IMR-90 (cell line): ENCODE results near the gene PLD5. TPM values are rescaled to one million over a fixed set of nuclear protein-coding genes. Genes with fewer than 3 reads are reported as not detected.

Source experiments
- ATAC-seq: fragments of 200-7000 bp; cut with Tn5 transposase; 2 replicates; pipeline ENCODE4 v1.9.1; 2020; ENCODE audit warnings: low read depth, mild to moderate bottlenecking, moderate library complexity
- BruUV-seq: library from RNA; stranded (reverse); fragments of 400-500 nt; replicated peaks from 2 replicates; lab custom pipeline; 2021; lab: Mats Ljungman, UMichigan
- CTCF ChIA-PET: fragments of 300-600 bp; formaldehyde crosslinking; extraction: SDS; loops from one replicate; lab custom pipeline; 2021; ENCODE audit warnings: antibody characterized with exemption; lab: Yijun Ruan, JAX
- POLR2A ChIA-PET: fragments of 300-600 bp; sonication (Branson Sonifier 250); formaldehyde crosslinking; loops from one replicate; lab custom pipeline; 2022; ENCODE audit warnings: antibody characterized with exemption; ENCODE audit not compliant: unreplicated experiment; lab: Charles Lee
- DNase-seq: peaks from one replicate; pipeline ENCODE4 v3.0.0; 2013
- H2AFZ ChIP-seq: replicated peaks from 2 replicates; pipeline ENCODE3; 2013; ENCODE audit warnings: low read length, mild to moderate bottlenecking; ENCODE audit not compliant: poor library complexity
- H2AK5ac ChIP-seq: 2 replicates; pipeline ENCODE4 v1.6.1; 2013; ENCODE audit warnings: low read depth, low read length, inconsistent platforms
- H2AK9ac ChIP-seq: replicated peaks from 2 replicates; pipeline ENCODE3; 2013; ENCODE audit warnings: mild to moderate bottlenecking, low read depth, low read length, moderate library complexity; ENCODE audit not compliant: poor library complexity
- H2BK120ac ChIP-seq: 2 replicates; pipeline ENCODE4 v1.6.1; 2013; ENCODE audit warnings: low read depth, low read length, inconsistent platforms
- H2BK15ac ChIP-seq: 3 replicates; pipeline ENCODE4 v1.6.1; 2013; ENCODE audit warnings: low read depth, low read length, inconsistent platforms
- H2BK20ac ChIP-seq: 2 replicates; pipeline ENCODE4 v1.6.1; 2013; ENCODE audit warnings: low read depth, mild to moderate bottlenecking, inconsistent platforms, low read length, moderate library complexity
- H2BK5ac ChIP-seq: 2 replicates; pipeline ENCODE4 v1.6.1; 2013; ENCODE audit warnings: mild to moderate bottlenecking, low read depth, low read length, inconsistent platforms; ENCODE audit not compliant: poor library complexity, severe bottlenecking
- H3K14ac ChIP-seq: replicated peaks from 2 replicates; pipeline ENCODE4 v1.6.1; 2013; ENCODE audit warnings: low read depth, low read length, inconsistent platforms
- H3K18ac ChIP-seq: 2 replicates; pipeline ENCODE4 v1.6.1; 2013; ENCODE audit warnings: low read depth, low read length, control low read depth
- H3K23ac ChIP-seq: 2 replicates; pipeline ENCODE4 v1.6.1; 2013; ENCODE audit warnings: low read depth, low read length, inconsistent platforms
- H3K27ac ChIP-seq: 2 replicates; pipeline ENCODE4 v1.5.1; 2013; ENCODE audit warnings: mild to moderate bottlenecking, control low read depth, low read length; ENCODE audit not compliant: insufficient read depth
- H3K27me3 ChIP-seq: 2 replicates; pipeline ENCODE4 v1.6.1; 2013; ENCODE audit warnings: low read length; ENCODE audit not compliant: control insufficient read depth, insufficient read depth
- H3K36me3 ChIP-seq: 2 replicates; pipeline ENCODE4 v1.6.1; 2013; ENCODE audit warnings: low read length, mixed read lengths; ENCODE audit not compliant: control insufficient read depth, insufficient read depth
- H3K4ac ChIP-seq: 2 replicates; pipeline ENCODE4 v1.6.1; 2013; ENCODE audit warnings: low read depth, low read length, inconsistent platforms
- H3K4me1 ChIP-seq: 2 replicates; pipeline ENCODE4 v1.6.1; 2013; ENCODE audit warnings: low read length, mixed read lengths; ENCODE audit not compliant: control insufficient read depth, insufficient read depth
- H3K4me2 ChIP-seq: 2 replicates; pipeline ENCODE4 v1.6.1; 2013; ENCODE audit warnings: low read depth, mild to moderate bottlenecking, control low read depth, low read length, moderate library complexity
- H3K4me3 ChIP-seq: 2 replicates; pipeline ENCODE4 v1.5.1; 2013; ENCODE audit warnings: low read depth, mild to moderate bottlenecking, control low read depth, low read length, moderate library complexity; ENCODE audit not compliant: insufficient read depth
- H3K56ac ChIP-seq: 2 replicates; pipeline ENCODE4 v1.6.1; 2013; ENCODE audit warnings: low read length, inconsistent platforms; ENCODE audit not compliant: insufficient read depth; ENCODE audit errors: extremely low read depth
- H3K79me1 ChIP-seq, 2 experiments: 2 replicates each; pipeline ENCODE4 v1.6.1; 2013; ENCODE audit warnings: low read length in 2 of 2, inconsistent platforms in 1 of 2, low read depth in 1 of 2
- H3K9ac ChIP-seq: 2 replicates; pipeline ENCODE4 v1.6.1; 2013; ENCODE audit warnings: low read depth, low read length, control low read depth
- H3K9me1 ChIP-seq: 2 replicates; pipeline ENCODE4 v1.6.1; 2013; ENCODE audit warnings: low read length, inconsistent platforms; ENCODE audit not compliant: insufficient read depth
- H3K9me3 ChIP-seq: 2 replicates; pipeline ENCODE4 v1.6.1; 2013; ENCODE audit warnings: low read length; ENCODE audit not compliant: control insufficient read depth, insufficient read depth
- H4K20me1 ChIP-seq: 2 replicates; pipeline ENCODE4 v1.6.1; 2013; ENCODE audit warnings: low read length, inconsistent platforms; ENCODE audit not compliant: insufficient read depth
- H4K5ac ChIP-seq: 2 replicates; pipeline ENCODE4 v1.6.1; 2013; ENCODE audit warnings: mild to moderate bottlenecking, low read depth, low read length, control low read depth
- H4K8ac ChIP-seq, 2 experiments: 2 replicates each; pipeline ENCODE4 v1.6.1; 2013; ENCODE audit warnings: low read depth in 2 of 2, low read length in 2 of 2, control low read depth in 1 of 2, inconsistent platforms in 1 of 2
- H4K91ac ChIP-seq: 2 replicates; pipeline ENCODE4 v1.6.1; 2013; ENCODE audit warnings: low read depth, low read length, inconsistent platforms; ENCODE audit not compliant: insufficient read depth
- BHLHE40 ChIP-seq: fragments of 150-350 bp; IDR thresholded peaks from 2 replicates; pipeline ENCODE4 v1.6.1; 2016; ENCODE audit warnings: mild to moderate bottlenecking, low read depth, low read length
- CEBPB ChIP-seq: IDR thresholded peaks from 2 replicates; pipeline ENCODE4 v1.6.1; 2012; ENCODE audit warnings: low read depth, low read length, improper control_type of control experiment
- CHD1 ChIP-seq: IDR thresholded peaks from 2 replicates; pipeline ENCODE4 v1.6.1; 2012; ENCODE audit warnings: low read depth, low read length, improper control_type of control experiment
- FOS ChIP-seq: fragments of 150-350 bp; IDR thresholded peaks from 2 replicates; pipeline ENCODE4 v1.6.1; 2016; ENCODE audit warnings: low read depth, low read length
- MAFK ChIP-seq: IDR thresholded peaks from 2 replicates; pipeline ENCODE4 v1.6.1; 2012; ENCODE audit warnings: low read depth, low read length, improper control_type of control experiment
- MAZ ChIP-seq: IDR thresholded peaks from 2 replicates; pipeline ENCODE4 v1.6.1; 2012; ENCODE audit warnings: low read depth, mild to moderate bottlenecking, low read length, improper control_type of control experiment, moderate library complexity, borderline replicate concordance
- MXI1 ChIP-seq: IDR thresholded peaks from 2 replicates; pipeline ENCODE4 v1.6.1; 2012; ENCODE audit warnings: low read depth, mild to moderate bottlenecking, low read length, moderate library complexity, borderline replicate concordance
- NFE2L2 ChIP-seq: fragments of 150-350 bp; IDR thresholded peaks from 2 replicates; pipeline ENCODE4 v1.6.1; 2016; ENCODE audit warnings: low read depth, mild to moderate bottlenecking, low read length
- POLR2A ChIP-seq: IDR thresholded peaks from 2 replicates; pipeline ENCODE4 v1.6.1; 2012; ENCODE audit warnings: mild to moderate bottlenecking, low read depth, low read length
- RAD21 ChIP-seq: IDR thresholded peaks from 2 replicates; pipeline ENCODE4 v1.6.1; 2012; ENCODE audit warnings: low read length, improper control_type of control experiment
- RCOR1 ChIP-seq: IDR thresholded peaks from 2 replicates; pipeline ENCODE4 v1.6.1; 2012; ENCODE audit warnings: mild to moderate bottlenecking, low read length, improper control_type of control experiment; ENCODE audit not compliant: insufficient replicate concordance
- RFX5 ChIP-seq: IDR thresholded peaks from 2 replicates; pipeline ENCODE4 v1.8.0; 2012; ENCODE audit warnings: low read depth, mild to moderate bottlenecking, low read length, moderate library complexity
- SMC3 ChIP-seq: fragments of 150-350 bp; IDR thresholded peaks from 2 replicates; pipeline ENCODE4 v1.6.1; 2016; ENCODE audit warnings: low read depth, mild to moderate bottlenecking, antibody characterized with exemption, low read length, moderate library complexity
- whole genome bisulfite sequencing, 2 experiments: methylation state at CpG; one replicate each; pipeline versions ENCODE4 v1.1.5 to v1.1.7; 2013; ENCODE audit warnings: missing lambda C conversion rate in 2 of 2; ENCODE audit not compliant: insufficient read length in 1 of 2; ENCODE audit errors: extremely low coverage in 2 of 2; 5-methylcytosine and 5-hydroxymethylcytosine counted together
- dilution Hi-C: fragments of 300-500 bp; cut with HindIII; formaldehyde crosslinking; loops from one replicate; pipeline ENCODE4 v1.14.3; 2018; ENCODE audit warnings: low sequenced_read_pairs; ENCODE audit not compliant: unreplicated experiment
- in situ Hi-C: fragments of 300-500 bp; cut with MboI; formaldehyde crosslinking; loops from 3 replicates; pipeline ENCODE4 v1.14.3; 2019; ENCODE audit warnings: low sequenced_read_pairs, inconsistent platforms, mixed read lengths
- intact Hi-C: fragments of 100-400 bp; cut with micrococcal nuclease; formaldehyde crosslinking; loops from 2 replicates; pipeline ENCODE4 v1.10.0; 2022
- polyA plus RNA-seq, 3 experiments: library from polyadenylated mRNA; depleted of rRNA; stranded (reverse); fragments of >200 nt; gene quantifications; 2 replicates each; pipeline ENCODE4 v1.2.3, GENCODE V29; 2012; ENCODE audit warnings: low replicate concordance in 1 of 3
- total RNA-seq: library from RNA; depleted of rRNA; stranded (reverse); fragments of >200 nt; gene quantifications from 2 replicates; pipeline ENCODE4 v1.2.3, GENCODE V29; 2012
- TF ChIP-seq, protein P1 (sequence below): fragments of 150-350 bp; IDR thresholded peaks from 2 replicates; pipeline ENCODE4 v1.6.1; 2016; ENCODE audit warnings: low read depth, mild to moderate bottlenecking, low read length, moderate library complexity, borderline replicate concordance
- TF ChIP-seq, protein P2 (sequence below): fragments of 150-350 bp; IDR thresholded peaks from 2 replicates; pipeline ENCODE4 v1.6.1; 2017; ENCODE audit warnings: mild to moderate bottlenecking, antibody characterized with exemption, low read length, low read depth
- TF ChIP-seq, protein P3 (sequence below): conservative IDR thresholded peaks from 2 replicates; pipeline ENCODE4 v1.5.1; 2012; ENCODE audit warnings: mild to moderate bottlenecking, low read depth, low read length, improper control_type of control experiment

The PLD5 gene
- total and polyA plus RNA-seq, 2 of the 4 experiments (the other 2 are of a cell fraction): not detected

DNA sequence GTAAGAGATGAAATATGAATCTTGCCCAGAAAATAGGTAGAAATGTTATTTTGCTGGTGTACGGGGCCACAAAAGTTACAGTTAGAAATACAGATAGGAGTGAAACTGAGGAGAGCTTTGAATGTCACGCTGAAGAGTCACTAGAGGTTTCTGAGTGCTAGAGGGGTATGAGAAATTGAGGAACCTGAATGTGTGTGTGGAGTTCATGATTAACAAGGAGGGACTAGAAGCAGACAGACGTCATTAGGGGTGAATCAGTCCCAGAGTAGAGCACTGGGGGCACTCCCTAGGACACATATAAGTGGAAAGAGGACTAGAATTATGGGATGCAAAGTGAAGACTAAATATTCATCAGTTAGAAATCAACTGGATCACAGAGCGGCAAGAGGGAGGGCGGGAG lies 336.7 kb downstream of the PLD5 start:
- Histone ChIP-seq H2BK5ac (no peak overlapping the region), H4K20me1 (no peaks in the 10 kb centered on the region), H3K4me1 (no peaks in the 10 kb centered on the region), H2BK120ac (no peak overlapping the region), H3K27me3 (no peaks in the 10 kb centered on the region), H3K79me1 (no peaks in the 10 kb centered on the region), H2AK5ac (no peak overlapping the region), H3K4me2 (no peak overlapping the region), H3K18ac (no peak overlapping the region), H2AFZ (no peak overlapping the region), H3K4me3 (no peak overlapping the region), H3K4ac (no peak overlapping the region), H3K23ac (no peak overlapping the region), H3K14ac (no peak overlapping the region), H4K8ac (no peak overlapping the region), H2AK9ac (no peak overlapping the region), H3K9me1 (no peaks in the 10 kb centered on the region), H2BK20ac (no peak overlapping the region), H2BK15ac (no peak overlapping the region), H4K91ac (no peak overlapping the region), H3K27ac (no peak overlapping the region), H3K56ac (no peak overlapping the region), H3K36me3 (no peaks in the 10 kb centered on the region), H3K9ac (no peak overlapping the region), H3K9me3 (peaks cover 17% of the 10 kb centered on the region), H4K5ac (no peak overlapping the region)
- in situ Hi-C loops: no loop called here
- no peak for ATAC-seq
- TF ChIP-seq CHD1 (no peak), RCOR1 (no peak), RFX5 (no peak), NFE2L2 (no peak), SMC3 (no peak), MAFK (no peak), CEBPB (no peak), FOS (no peak), MXI1 (no peak), RAD21 (no peak), BHLHE40 (no peak), MAZ (no peak), POLR2A (no peak)
- TF ChIP-seq, protein P1, sequence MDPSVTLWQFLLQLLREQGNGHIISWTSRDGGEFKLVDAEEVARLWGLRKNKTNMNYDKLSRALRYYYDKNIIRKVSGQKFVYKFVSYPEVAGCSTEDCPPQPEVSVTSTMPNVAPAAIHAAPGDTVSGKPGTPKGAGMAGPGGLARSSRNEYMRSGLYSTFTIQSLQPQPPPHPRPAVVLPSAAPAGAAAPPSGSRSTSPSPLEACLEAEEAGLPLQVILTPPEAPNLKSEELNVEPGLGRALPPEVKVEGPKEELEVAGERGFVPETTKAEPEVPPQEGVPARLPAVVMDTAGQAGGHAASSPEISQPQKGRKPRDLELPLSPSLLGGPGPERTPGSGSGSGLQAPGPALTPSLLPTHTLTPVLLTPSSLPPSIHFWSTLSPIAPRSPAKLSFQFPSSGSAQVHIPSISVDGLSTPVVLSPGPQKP: no peak
- TF ChIP-seq, protein P2, sequence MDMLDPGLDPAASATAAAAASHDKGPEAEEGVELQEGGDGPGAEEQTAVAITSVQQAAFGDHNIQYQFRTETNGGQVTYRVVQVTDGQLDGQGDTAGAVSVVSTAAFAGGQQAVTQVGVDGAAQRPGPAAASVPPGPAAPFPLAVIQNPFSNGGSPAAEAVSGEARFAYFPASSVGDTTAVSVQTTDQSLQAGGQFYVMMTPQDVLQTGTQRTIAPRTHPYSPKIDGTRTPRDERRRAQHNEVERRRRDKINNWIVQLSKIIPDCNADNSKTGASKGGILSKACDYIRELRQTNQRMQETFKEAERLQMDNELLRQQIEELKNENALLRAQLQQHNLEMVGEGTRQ: no peak
- TF ChIP-seq, protein P3, sequence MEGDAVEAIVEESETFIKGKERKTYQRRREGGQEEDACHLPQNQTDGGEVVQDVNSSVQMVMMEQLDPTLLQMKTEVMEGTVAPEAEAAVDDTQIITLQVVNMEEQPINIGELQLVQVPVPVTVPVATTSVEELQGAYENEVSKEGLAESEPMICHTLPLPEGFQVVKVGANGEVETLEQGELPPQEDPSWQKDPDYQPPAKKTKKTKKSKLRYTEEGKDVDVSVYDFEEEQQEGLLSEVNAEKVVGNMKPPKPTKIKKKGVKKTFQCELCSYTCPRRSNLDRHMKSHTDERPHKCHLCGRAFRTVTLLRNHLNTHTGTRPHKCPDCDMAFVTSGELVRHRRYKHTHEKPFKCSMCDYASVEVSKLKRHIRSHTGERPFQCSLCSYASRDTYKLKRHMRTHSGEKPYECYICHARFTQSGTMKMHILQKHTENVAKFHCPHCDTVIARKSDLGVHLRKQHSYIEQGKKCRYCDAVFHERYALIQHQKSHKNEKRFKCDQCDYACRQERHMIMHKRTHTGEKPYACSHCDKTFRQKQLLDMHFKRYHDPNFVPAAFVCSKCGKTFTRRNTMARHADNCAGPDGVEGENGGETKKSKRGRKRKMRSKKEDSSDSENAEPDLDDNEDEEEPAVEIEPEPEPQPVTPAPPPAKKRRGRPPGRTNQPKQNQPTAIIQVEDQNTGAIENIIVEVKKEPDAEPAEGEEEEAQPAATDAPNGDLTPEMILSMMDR: no peak
- intact Hi-C loops: no loop called here
- 35% methylated on average over 3 of the region's 5 CpGs; no CpG with 5 or more reads in 1 of the 2 experiments for WGBS, 2 experiments
- dilution Hi-C loops: no loop called here
- CTCF ChIA-PET: interaction anchor here (0.5 kb wide), 1 partner anchor 655 kb away, joined by 3 read pairs; no protein-coding TSS in a partner anchor
- DNase-seq: no peak
- BruUV-seq: no TSS peak
- POLR2A ChIA-PET: no interaction called here
